HTR-8/SVneo (cell line): ENCODE measurements around the gene KISS1R.

ENCODE experiments used
- DNase-seq: peaks from one replicate; pipeline ENCODE4 v3.0.0; 2011; ENCODE audit warnings: low spot score, mixed read lengths; ENCODE audit not compliant: insufficient read length
- FAIRE-seq: peaks from 2 replicates; lab custom pipeline; 2011; peaks lifted over from hg19 to GRCh38; lab: Jason Lieb, UNC

The KISS1R gene

DNA sequence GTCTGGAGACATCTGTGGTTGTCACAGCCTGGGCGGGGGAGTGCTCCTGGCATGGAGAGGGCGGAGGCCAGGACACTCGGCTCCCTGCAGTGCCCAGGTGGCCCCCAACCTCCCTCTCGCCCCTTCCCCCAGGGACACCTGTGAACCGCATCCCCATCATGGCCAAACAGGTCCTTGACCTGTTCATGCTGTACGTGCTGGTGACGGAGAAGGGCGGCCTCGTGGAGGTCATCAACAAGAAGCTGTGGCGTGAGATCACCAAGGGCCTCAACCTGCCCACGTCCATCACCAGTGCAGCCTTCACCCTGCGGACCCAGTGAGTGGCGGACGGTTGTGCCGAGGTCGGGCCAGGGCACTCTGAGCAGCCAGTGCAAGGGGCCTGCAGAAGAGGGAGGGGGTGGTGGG is 47.0 kb downstream of the KISS1R start:
- FAIRE-seq (no peak), DNase-seq (no peak)

DNA sequence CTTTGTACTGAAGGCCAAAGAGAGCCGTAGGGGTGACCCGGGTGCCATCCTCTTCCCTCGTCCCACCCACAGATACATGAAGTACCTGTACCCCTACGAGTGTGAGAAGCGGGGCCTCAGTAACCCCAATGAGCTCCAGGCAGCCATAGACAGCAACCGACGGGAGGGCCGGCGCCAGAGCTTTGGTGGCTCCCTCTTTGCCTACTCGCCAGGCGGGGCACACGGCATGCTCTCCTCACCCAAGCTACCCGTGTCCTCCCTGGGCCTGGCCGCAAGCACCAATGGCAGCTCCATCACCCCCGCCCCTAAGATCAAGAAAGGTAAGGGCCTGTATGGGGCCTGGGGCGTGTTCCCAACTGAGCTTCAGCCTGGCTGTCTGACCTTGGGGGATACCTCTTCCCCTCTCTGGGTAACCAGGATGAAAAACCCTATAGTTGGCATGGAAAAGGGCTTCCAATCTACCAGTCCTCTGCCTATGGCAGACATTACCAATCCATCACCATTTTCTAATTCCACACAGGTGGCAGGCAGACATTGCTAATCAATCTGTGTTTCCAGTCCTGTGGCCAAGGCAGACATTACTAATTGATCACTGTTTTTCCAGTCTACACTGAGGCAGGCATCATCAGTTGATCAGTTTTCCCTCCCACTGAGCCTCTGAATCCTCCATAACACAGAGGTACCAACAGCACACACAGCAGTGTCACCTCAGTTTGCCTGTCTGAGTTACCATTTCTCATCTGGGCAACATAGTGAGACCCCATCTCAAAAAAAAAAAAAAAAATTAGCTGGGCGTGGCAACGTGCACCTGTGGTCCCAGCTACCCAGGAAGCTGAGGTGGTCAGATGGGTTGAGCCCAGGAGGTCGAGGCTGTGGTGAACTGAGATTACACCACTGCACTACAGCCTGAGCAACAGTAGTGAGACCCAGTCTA is 47.9 kb downstream of the KISS1R start:
- FAIRE-seq (no peak), DNase-seq (no peak)

DNA sequence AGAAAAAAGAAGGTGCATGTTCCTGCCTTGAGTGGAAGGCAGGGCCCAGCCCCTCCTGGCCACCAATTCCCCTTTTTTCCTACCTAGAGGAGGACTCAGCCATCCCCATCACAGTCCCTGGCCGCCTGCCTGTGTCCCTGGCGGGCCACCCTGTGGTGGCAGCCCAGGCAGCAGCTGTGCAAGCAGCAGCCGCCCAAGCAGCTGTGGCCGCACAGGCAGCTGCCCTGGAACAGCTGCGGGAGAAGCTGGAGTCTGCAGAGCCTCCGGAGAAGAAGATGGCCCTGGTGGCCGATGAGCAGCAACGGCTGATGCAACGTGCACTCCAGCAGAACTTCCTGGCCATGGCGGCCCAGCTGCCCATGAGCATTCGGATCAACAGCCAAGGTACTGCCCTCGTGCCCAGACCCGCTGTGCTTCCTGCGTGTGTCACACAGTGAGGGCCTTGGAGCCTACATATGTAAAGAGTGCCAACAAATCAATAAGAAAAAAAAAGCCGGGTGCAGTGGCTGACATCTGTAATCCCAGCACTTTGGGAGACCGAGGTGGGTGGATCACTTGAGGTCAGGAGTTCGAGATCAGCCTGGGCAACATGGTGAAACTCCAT is 49.5 kb downstream of the KISS1R start:
- no peak for DNase-seq
- no peak for FAIRE-seq
